GM20000 (cell line): ENCODE measurements around the gene TBC1D10B.

Experiments used
- DNase-seq: peaks from one replicate; pipeline ENCODE4 v3.0.0; 2012; ENCODE audit warnings: low spot score
- TF ChIP-seq, protein P1 (sequence below): IDR thresholded peaks from 2 replicates; pipeline ENCODE4 v1.5.1; 2012; ENCODE audit warnings: mild to moderate bottlenecking, control low read depth; ENCODE audit errors: extremely low read depth, missing control alignments

The TBC1D10B gene

DNA sequence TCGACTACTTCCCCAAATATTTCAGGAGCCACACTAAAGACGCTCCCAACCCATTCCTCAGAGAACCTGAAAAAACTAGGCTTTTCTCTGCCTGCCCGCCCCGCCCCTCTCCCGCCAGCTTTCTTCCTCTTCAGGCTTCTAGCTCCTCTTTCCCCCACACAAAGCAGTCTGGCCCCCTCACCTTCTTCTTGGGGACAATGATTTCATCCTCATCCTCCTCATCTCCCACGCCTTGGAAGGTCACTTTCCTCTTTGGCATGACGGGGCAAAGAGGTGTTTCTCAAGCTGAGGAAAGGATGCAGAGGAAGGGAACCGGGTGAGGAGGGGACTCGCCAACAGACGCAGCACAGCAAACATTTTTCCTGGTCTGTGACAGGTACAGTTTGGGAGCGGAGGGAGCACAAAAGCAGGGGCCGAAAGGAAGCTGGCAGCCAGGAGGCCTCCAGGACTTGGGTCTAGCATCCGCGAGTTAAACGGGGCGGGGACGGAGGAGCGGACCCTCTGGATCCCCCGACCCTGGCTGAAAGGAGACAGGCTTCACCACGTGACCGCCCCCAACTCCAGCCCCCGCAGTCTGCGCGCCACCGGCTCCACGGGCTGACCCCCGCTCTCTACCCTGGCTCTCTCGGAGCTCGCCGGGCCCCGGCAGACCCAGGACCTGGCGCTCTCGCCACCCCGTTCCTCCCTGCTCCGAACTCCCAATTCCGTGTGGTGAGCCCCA lies 15.7 kb downstream of the TBC1D10B start:
- TF ChIP-seq, protein P1, sequence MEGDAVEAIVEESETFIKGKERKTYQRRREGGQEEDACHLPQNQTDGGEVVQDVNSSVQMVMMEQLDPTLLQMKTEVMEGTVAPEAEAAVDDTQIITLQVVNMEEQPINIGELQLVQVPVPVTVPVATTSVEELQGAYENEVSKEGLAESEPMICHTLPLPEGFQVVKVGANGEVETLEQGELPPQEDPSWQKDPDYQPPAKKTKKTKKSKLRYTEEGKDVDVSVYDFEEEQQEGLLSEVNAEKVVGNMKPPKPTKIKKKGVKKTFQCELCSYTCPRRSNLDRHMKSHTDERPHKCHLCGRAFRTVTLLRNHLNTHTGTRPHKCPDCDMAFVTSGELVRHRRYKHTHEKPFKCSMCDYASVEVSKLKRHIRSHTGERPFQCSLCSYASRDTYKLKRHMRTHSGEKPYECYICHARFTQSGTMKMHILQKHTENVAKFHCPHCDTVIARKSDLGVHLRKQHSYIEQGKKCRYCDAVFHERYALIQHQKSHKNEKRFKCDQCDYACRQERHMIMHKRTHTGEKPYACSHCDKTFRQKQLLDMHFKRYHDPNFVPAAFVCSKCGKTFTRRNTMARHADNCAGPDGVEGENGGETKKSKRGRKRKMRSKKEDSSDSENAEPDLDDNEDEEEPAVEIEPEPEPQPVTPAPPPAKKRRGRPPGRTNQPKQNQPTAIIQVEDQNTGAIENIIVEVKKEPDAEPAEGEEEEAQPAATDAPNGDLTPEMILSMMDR = no peak
- no peak for DNase-seq

DNA sequence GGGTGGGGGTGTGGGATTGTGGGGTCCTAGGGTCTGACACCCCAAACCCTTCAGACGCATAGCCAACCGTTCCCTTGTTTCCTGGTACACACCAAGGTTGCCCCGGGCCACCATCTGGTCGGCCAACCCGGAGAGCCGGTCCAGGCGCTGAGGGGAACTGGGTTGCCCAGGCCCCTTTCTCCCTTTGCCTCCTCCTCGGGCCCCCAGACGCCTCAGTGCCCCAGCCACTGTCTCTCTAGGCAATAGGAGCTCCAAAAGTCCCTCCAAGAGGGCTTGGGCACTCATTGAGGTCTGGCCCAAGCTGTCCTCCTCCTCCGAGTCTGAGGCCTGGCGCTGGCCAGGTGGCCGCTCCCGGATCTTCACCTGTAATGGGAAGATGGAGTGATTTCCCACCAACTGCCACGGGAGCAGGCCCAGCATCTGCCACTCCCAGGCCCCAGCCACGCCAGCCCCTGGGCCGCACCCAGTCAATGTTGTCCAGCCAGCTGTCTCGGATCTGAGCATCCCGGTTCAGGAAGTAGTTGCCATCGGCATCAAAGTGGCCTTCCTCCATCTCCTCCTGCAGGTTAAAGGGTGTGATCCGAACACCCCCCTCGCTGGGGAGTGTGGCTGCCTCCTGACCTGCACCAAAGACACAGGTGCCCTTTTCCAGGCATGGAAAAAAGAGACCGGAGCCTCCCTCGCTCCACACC lies 16.7 kb downstream of the TBC1D10B start:
- DNase-seq = no peak
- TF ChIP-seq, protein P1 = no peak

DNA sequence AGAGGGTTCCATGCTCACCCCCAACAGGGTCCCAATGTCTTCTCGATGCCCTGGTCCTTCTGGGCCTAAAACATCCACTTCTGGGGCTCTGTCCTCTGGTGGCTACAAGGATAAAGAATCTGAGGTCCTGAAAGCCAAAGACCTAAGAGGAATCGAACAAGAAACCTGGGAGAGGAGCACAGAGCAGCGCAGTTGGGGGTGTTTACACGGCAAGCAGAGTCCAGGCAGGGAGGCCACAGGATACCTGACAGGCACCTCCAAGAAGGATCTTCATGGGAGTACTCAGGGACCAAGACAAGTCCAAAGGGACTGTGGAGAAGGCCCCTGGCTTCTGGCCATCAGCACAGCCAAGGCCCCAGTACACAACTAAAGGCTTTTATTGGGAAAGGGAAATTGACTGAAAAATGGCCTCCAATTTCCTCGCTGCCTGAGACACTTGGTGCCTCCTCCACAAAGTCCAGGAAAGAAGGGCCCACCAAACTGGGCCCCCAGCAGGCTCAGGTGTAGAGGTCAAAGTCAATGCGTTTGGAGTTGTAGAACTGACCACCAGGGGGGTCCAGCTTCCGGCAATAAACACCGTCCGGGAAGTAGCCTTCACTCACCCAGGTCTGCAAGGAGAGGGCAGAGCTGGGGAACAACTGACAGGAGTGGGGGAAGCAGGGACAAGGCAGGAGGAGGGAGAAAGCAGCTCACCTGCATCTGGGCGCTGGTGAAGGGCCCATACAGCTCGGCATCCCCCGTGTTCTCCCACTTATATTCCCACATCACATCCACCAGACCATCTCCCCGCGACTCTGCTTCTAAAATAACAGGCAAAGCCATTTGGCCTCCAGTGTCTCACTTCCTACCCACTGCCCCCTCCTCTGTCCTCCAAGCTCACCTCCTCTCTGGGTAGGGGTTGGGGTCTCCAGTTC lies 17.5 kb downstream of the TBC1D10B start:
- DNase-seq = no peak
- TF ChIP-seq, protein P1 = no peak

DNA sequence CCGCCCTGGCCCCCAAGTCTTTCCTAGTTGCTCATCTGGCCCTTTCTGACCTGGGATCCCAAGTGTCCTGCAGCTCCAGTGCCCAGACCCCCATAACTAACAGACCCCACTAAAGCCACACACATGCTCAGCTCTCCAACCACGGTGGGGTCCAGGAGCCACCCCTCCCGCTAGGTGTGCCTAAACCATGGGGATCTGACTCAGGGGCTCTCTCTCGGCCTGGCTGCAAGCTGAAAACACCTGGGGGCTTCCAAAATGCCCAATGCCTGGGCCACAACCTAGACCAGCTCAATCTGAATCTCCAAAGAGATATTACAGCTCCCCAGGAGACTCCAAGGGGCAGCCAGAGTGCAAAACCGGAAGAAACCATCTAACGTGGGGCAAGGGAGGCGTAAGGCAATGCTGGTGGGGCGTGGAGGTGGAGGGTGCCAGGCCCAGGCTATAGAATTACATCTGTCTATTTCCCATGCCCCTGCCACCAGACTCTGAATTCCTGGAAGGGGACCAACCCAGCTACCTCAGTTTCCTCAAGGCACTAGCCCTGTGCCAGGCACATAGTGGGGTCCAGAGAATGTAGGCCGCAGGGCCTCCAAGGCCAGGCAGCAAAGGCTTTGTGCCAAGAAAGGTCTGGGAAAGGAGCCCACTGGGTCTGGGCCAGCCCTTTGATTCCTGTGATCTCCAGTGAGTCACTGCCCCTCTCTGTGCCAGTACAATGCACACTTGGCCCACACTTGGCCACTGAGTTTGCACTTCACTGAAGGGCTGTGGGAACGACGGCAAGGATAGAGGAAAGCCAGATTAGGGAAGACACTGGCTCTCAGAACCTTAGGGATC lies 18.5 kb downstream of the TBC1D10B start:
- DNase-seq = no peak
- TF ChIP-seq, protein P1 = no peak

DNA sequence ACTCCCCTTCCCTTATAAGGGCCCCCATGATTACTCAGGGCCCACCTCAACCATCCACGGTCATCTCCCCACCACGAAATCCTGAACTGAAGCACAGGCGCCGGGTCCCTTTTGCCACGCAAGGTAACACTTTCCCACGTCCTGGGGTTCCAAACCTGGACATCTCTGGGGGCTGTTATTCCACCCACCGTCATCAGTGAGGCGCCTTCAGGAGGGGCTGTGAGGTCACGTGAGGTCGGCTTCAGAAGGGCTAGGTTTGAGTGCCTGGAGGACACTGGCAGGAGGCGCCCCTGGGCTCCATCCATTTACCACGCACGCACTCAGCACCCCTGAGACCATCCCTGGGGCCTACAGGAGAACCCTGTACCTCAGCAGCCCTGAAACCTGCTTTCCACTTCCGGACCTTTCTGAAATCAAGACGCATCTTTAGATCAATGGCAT lies 19.3 kb downstream of the TBC1D10B start:
- no peak for DNase-seq
- TF ChIP-seq, protein P1 = no peak

DNA sequence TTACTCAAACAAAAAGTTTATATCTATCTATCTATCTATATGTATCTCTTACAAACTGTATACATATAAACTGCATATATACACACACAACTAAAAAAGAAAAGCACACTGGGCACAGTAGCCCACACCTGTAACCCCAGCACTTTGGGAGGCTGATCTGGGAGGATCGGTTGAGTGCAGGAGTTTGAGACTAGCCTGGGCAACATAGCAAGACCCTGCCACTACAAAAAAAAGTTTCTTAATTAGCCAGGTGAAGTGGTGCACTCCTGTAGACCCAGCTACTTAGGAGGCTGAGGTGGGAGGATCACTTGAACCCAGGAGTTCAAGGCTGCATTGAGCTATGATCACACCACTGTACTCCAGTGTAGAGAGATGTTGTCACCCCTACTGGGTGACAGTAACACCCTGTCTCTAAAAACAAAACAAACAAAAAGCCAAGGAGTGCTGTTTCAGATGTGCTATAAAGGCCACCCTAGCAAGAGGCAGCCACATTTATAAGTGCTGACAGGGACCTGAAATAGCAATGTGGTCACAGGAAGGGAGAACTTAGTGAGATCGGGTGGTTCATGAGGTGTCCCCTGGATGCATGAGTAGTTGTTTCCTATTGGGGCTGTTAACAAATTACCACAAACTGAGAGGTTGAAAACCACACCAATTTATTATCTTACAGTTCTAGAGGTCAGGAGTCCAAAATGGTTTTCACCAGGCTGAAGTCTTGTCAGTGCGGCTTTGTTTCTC lies 20.0 kb downstream of the TBC1D10B start:
- peak; percentile 81 for DNase-seq
- TF ChIP-seq, protein P1 = no peak
